Pancreas (tissue), 10 donors: ENCODE measurements around the gene AIFM3. TPM values are rescaled to one million over a fixed set of nuclear protein-coding genes. Genes with fewer than 3 reads are reported as not detected.

Source experiments
- ATAC-seq, 4 donors: fragments of 200-7000 bp; cut with Tn5 transposase; one replicate each; pipeline versions ENCODE4 v1.8.0 to v1.9.1; 2020; ENCODE audit warnings: mild to moderate bottlenecking in 4 of 4, moderate library complexity in 4 of 4
- DNase-seq, 6 donors: peaks; one replicate each; pipeline ENCODE4 v3.0.0-alpha.2; 2020
- FAIRE-seq: peaks from 2 replicates; lab custom pipeline; 2012; peaks lifted over from hg19 to GRCh38; lab: Jason Lieb, UNC
- H3K27ac ChIP-seq, 4 donors: fragments of 200-600 bp; sonication (generic); 1 replicate in 3 of 4; 2 replicates in 1 of 4; pipeline versions ENCODE4 v1.5.0 to v1.8.0; 2020
- H3K27me3 ChIP-seq, 4 donors: fragments of 200-600 bp; one replicate each; pipeline ENCODE4 v1.8.0; 2021
- H3K36me3 ChIP-seq, 3 donors: fragments of 200-600 bp; sonication (generic) in 1 of 3; one replicate each; pipeline versions ENCODE4 v1.5.0 to v1.8.0; 2020 to 2021
- H3K4me1 ChIP-seq, 3 donors: fragments of 200-600 bp; one replicate each; pipeline ENCODE4 v1.8.0; 2021
- H3K4me3 ChIP-seq, 4 donors: fragments of 200-600 bp; sonication (generic) in 2 of 4; one replicate each; pipeline versions ENCODE4 v1.5.0 to v1.8.0; 2020 to 2021
- H3K9me3 ChIP-seq, 4 donors: fragments of 200-600 bp; one replicate each; pipeline ENCODE4 v1.8.0; 2021
- CTCF ChIP-seq, 4 donors: fragments of 200-600 bp; sonication (generic) in 3 of 4; IDR thresholded peaks; one replicate each; pipeline versions ENCODE4 v1.5.0 to v1.8.0; 2021; ENCODE audit warnings: antibody characterized with exemption in 4 of 4
- WGBS, 2 donors: extraction: QIAGEN DNeasy Blood & Tissue Kit; methylation state at CpG; one replicate each; pipeline ENCODE4 v1.1.7; 2013; 5-methylcytosine and 5-hydroxymethylcytosine counted together
- intact Hi-C, 3 donors: fragments of 100-400 bp; cut with DNase I; formaldehyde crosslinking; loops; one replicate each; pipeline versions ENCODE4 v1.11.1 to v1.14.2; 2022
- polyA plus RNA-seq, 2 donors: library from polyadenylated mRNA; stranded (reverse); fragments of 200-250 nt; gene quantifications; one replicate each; pipeline ENCODE4 v1.2.3, GENCODE V29; 2013
- total RNA-seq, 6 donors: library from RNA; stranded (reverse); fragmentation: NEBNext Ultra II Directional in 4 of 6; extraction: Animal tissue kit (Norgen Biotek cat#: 25700) in 4 of 6; gene quantifications; one replicate each; pipeline versions ENCODE4 v1.2.1 to v1.2.4, GENCODE V29; 2021 to 2023
- donor health status: healthy with polysubstance abuse.
- donor health status: DM: no; HTN: no; CAD: no; lungs with moderate emphysema.
- donor health status: DM: no; HTN: no; CAD: no.
- donor health status: control.
- donor health status: control.
- donor health status: Bipolar disorder and iron deficiency.
- donor health status: DM: yes; HTN: yes; CAD: no.
- donor health status: DM: no; HTN: no; CAD: no.
- donor health status: DM: no; HTN: no; CAD: no.
- donor health status: DM: yes; HTN: yes; CAD: no.

The AIFM3 gene
- total and polyA plus RNA-seq, 8 donors: 0.63 to 4.5 (median 1.1) TPM

- Histone ChIP-seq H3K4me3 (no peak overlapping the region), H3K9me3 (no peaks in the 10 kb centered on the region), H3K4me1 (peaks cover 0 to 8% (median 0%) of the 10 kb centered on the region in 3 donors), H3K36me3 (no peaks in the 10 kb centered on the region), H3K27ac (no peak overlapping the region), H3K27me3 (no peaks in the 10 kb centered on the region)
- no peak for TF ChIP-seq CTCF (IDR thresholded peaks at IDR 0.05)
- intact Hi-C loops: no loop called here
- 60 to 74% methylated on average over 13 of the region's 13 CpGs for WGBS, 2 donors
- ATAC-seq (no peak), DNase-seq (peak in 1 of 6 donors; percentile 14), FAIRE-seq (no peak)
Observed at GRCh38 chr22:21016644-21017420, 49.8 kb downstream of the AIFM3 start.

GRCh38 chr22:21018314-21018713, 51.3 kb downstream of the AIFM3 start:
- TF ChIP-seq CTCF (IDR thresholded peaks at IDR 0.05): no peak
- 83 to 91% methylated on average over 4 of the region's 4 CpGs for WGBS, 2 donors
- DNase-seq: peak in 1 of 6 donors; percentile 24
- Histone ChIP-seq H3K4me3 (no peak overlapping the region), H3K27ac (no peak overlapping the region), H3K4me1 (peaks cover 0 to 8% (median 0%) of the 10 kb centered on the region in 3 donors), H3K9me3 (no peaks in the 10 kb centered on the region), H3K36me3 (no peaks in the 10 kb centered on the region), H3K27me3 (no peaks in the 10 kb centered on the region)
- no peak for ATAC-seq
- intact Hi-C loops: no loop called here
- FAIRE-seq: no peak

- Histone ChIP-seq H3K9me3 (no peaks in the 10 kb centered on the region), H3K4me1 (no peaks in the 10 kb centered on the region), H3K27ac (no peak overlapping the region), H3K27me3 (no peaks in the 10 kb centered on the region), H3K36me3 (no peaks in the 10 kb centered on the region), H3K4me3 (no peak overlapping the region)
- WGBS, 2 donors: 44 to 47% methylated on average over 7 of the region's 7 CpGs
- intact Hi-C loops: loop anchor here in 1 of 3 donors (10.0 kb wide), 1 partner anchor 54 kb away; no protein-coding TSS in a partner anchor
- ATAC-seq (no peak), DNase-seq (peak in 1 of 6 donors; percentile 1), FAIRE-seq (no peak)
- TF ChIP-seq CTCF (IDR thresholded peaks at IDR 0.05): no peak
Observed at GRCh38 chr22:21020802-21021429, 53.9 kb downstream of the AIFM3 start.

GRCh38 chr22:21022507-21022906, 55.5 kb downstream of the AIFM3 start:
- Histone ChIP-seq H3K27ac (no peak overlapping the region), H3K36me3 (no peaks in the 10 kb centered on the region), H3K4me3 (no peak overlapping the region), H3K9me3 (no peaks in the 10 kb centered on the region), H3K27me3 (no peaks in the 10 kb centered on the region), H3K4me1 (no peaks in the 10 kb centered on the region)
- DNase-seq (peak in 1 of 6 donors; percentile 38), FAIRE-seq (no peak), ATAC-seq (no peak)
- TF ChIP-seq CTCF (IDR thresholded peaks at IDR 0.05): no peak
- WGBS, 2 donors: 59 to 64% methylated on average over 10 of the region's 10 CpGs
- intact Hi-C loops: loop anchor here in 1 of 3 donors (10.0 kb wide), 1 partner anchor 52 kb away; no protein-coding TSS in a partner anchor
